Activated T-helper 2 cell treated with anti-CD3 and anti-CD28 coated beads, Interferon-gamma antibody, Interleukin-2, Interleukin-4, amounts not matched to agents 10 μg/mL and 5 μg/mL and 100 μg/mL, durations not matched to agents 14 hours and 24 hours and 36 hours (primary cell): ENCODE data around the gene FIGNL2. TPM values are rescaled to one million over a fixed set of nuclear protein-coding genes. Genes with fewer than 3 reads are reported as not detected.
"Not testable (repeated sequence)": the region's sequence is repeated elsewhere in the genome, so short reads cannot be mapped to it uniquely, and the experiment has no call there.

Experiments used
- DNase-seq: peaks from one replicate; pipeline ENCODE4 v3.0.0; 2021; ENCODE audit warnings: low spot score
- H3K27ac Mint-ChIP-seq: one replicate; pipeline ENCODE4 v1.8.0; 2021; ENCODE audit warnings: mixed read lengths
- H3K27me3 Mint-ChIP-seq: one replicate; pipeline ENCODE4 v1.8.0; 2021; ENCODE audit warnings: low read depth, mixed read lengths
- H3K36me3 Mint-ChIP-seq: one replicate; pipeline ENCODE4 v1.8.0; 2021; ENCODE audit warnings: low read depth, mixed read lengths
- H3K4me1 Mint-ChIP-seq: one replicate; pipeline ENCODE4 v1.8.0; 2021; ENCODE audit warnings: low read depth, mixed read lengths
- H3K4me3 Mint-ChIP-seq: one replicate; pipeline ENCODE4 v1.8.0; 2021; ENCODE audit warnings: low read depth, mild to moderate bottlenecking, moderate library complexity, mixed read lengths
- H3K9me3 Mint-ChIP-seq: one replicate; pipeline ENCODE4 v1.8.0; 2021; ENCODE audit warnings: mixed read lengths
- intact Hi-C: fragments of 100-400 bp; cut with micrococcal nuclease; formaldehyde crosslinking; loops from one replicate; pipeline ENCODE4 v1.15.1; 2023
- total RNA-seq: library from RNA; stranded (reverse); gene quantifications from 2 replicates; pipeline ENCODE4 v1.2.3, GENCODE V29; 2022

The FIGNL2 gene
- total RNA-seq, 1 donor from 2014 or later: 0.30 TPM

DNA sequence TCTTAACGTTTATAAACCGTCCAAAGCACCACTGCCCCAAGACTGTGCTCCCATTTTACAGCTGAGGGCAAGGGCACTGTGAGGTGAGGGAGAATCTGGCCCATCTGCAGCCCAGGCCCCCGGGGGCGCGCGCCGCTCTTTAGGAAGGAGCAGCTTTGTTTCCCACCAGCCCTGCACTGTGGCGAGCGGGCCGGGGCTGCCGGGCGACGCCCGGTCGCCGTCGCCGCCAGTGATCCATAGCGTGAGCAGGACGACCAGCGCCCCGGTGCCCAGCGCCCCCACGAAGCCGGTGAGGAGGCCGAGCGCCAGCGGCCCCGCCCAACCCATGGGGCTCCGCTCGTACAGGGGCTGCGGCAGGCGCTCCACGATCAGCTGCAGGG lies 34.6 kb downstream of the FIGNL2 start:
- intact Hi-C loops: no loop called here
- peaks cover 38% of the 10 kb centered on the region for H3K27me3 Mint-ChIP-seq

DNA sequence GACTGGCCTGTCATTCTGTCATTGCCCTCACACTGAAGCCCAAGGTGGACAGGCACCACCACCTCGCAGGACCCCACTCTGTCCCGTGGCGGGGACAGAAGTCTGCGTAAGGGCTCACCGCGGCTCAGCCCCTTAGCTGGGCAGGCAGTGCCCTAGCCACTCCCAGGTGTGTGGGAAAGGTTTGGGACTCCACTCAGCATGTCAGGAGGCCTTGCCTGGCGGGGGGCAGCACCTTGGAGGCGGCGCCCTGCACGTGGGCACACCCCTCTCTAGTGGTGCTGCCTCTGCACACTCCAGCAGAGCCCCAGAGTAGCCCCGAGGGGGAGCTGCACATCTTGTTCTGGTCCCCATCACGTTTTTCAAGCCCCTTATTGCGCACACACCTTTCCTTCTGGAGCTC lies 35.6 kb downstream of the FIGNL2 start:
- DNase-seq: no peak
- Mint-ChIP-seq H3K27ac (no peak overlapping the region), H3K4me1 (no peaks in the 10 kb centered on the region), H3K9me3 (no peaks in the 10 kb centered on the region), H3K27me3 (peaks cover 35% of the 10 kb centered on the region), H3K36me3 (no peaks in the 10 kb centered on the region), H3K4me3 (no peak overlapping the region)
- intact Hi-C loops: no loop called here

More for the DNA sequence above, 34.6 kb downstream of the FIGNL2 start:
- no peaks in the 10 kb centered on the region for H3K9me3 Mint-ChIP-seq
- no peak overlapping the region for H3K27ac Mint-ChIP-seq
- DNase-seq: no peak
- no peak overlapping the region for H3K4me3 Mint-ChIP-seq
- H3K36me3 Mint-ChIP-seq: no peaks in the 10 kb centered on the region
- H3K4me1 Mint-ChIP-seq: no peaks in the 10 kb centered on the region

DNA sequence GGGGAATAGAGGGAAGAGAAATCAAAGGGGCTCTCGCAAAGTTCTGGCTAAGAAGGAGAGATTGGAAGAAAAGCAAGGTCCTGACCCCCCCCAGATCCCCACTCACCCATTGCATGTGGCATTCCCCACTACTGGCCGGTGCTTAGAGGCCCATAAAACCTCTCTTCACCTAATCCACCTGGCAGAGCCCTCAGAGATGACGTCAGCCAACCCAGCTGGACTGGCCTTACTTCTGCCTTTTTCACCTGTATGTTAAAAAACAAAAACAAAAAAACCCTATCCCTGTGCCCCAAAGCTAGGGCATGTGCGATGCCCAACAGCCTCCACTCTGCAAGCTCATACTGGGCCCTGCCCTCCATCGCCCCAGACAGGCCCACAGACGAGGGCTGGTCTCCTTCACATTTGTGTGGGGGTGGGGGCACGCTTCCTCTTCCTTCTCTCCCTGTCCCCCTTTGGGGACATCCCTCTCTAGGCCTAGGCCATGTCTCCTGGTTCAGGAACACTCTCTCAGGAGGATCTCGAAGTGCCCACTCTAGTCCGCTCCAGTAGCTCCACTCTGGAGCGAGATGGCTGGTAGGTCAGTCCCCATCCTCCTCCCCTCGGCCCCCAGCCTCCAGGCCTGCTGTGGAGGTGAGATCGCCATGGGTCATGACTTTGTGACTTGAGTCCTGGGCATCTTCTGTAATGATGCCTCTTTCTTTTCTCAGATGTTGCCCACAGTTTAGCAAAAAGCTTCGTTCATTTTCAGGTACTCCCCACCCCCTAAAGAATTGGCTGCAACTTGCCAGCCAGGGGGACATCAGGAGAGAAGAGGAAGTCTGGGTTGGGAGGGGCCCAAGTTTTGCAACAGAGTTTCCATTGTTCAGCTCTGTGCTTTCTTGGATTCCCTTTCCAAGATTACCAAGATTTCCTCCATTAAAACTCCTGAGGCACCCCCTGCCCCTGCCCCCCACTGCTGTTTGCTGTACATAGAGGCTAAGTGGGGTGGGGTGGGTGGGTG lies 37.0 kb downstream of the FIGNL2 start:
- Mint-ChIP-seq H3K27ac (no peak overlapping the region), H3K4me1 (no peaks in the 10 kb centered on the region), H3K9me3 (no peaks in the 10 kb centered on the region), H3K4me3 (no peak overlapping the region), H3K27me3 (peaks cover 25% of the 10 kb centered on the region), H3K36me3 (no peaks in the 10 kb centered on the region)
- no peak for DNase-seq
- intact Hi-C loops: no loop called here

DNA sequence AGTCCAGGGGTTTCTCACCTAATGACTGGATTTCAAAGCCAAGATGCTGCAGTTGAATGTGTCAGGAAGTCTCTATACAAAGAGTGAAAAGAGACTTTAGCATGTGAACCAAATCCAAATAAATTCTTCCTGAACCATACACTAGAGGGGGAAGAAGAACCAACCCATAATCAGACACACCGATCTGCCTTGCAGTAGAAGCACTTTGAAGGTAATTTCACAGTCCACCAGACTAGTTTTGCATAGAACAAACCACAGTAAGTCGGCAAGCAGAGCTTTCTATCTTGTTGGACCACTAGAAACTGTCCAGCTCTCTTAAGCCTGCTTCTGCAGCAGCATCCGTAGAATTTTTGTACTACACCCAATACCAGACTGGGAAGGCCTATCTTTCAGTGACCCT lies 39.3 kb downstream of the FIGNL2 start:
- Mint-ChIP-seq H3K36me3 (no peaks in the 10 kb centered on the region), H3K4me1 (no peaks in the 10 kb centered on the region), H3K9me3 (no peaks in the 10 kb centered on the region), H3K27ac (no peak overlapping the region), H3K4me3 (no peak overlapping the region), H3K27me3 (peaks cover 14% of the 10 kb centered on the region)
- intact Hi-C loops: no loop called here
- DNase-seq: no peak

DNA sequence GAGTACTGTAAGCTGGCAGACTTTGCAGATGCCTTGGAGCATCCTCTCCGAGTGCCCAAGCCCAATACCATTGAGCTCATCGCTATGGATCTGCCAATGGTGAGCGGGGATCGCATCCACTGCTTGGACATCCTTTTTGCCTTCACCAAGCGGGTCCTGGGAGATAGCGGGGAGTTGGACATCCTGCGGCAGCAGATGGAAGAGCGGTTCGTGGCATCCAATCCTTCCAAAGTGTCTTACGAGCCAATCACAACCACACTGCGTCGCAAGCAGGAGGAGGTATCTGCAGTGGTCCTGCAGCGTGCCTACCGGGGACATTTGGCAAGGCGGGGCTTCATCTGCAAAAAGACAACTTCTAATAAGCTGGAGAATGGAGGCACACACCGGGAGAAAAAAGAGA lies 41.6 kb downstream of the FIGNL2 start:
- no peak for DNase-seq
- no peak overlapping the region for H3K27ac Mint-ChIP-seq
- H3K4me3 Mint-ChIP-seq: no peak overlapping the region
- no peaks in the 10 kb centered on the region for H3K4me1 Mint-ChIP-seq
- no peaks in the 10 kb centered on the region for H3K36me3 Mint-ChIP-seq
- intact Hi-C loops: no loop called here
- no peaks in the 10 kb centered on the region for H3K9me3 Mint-ChIP-seq
- H3K27me3 Mint-ChIP-seq: peaks cover 14% of the 10 kb centered on the region

DNA sequence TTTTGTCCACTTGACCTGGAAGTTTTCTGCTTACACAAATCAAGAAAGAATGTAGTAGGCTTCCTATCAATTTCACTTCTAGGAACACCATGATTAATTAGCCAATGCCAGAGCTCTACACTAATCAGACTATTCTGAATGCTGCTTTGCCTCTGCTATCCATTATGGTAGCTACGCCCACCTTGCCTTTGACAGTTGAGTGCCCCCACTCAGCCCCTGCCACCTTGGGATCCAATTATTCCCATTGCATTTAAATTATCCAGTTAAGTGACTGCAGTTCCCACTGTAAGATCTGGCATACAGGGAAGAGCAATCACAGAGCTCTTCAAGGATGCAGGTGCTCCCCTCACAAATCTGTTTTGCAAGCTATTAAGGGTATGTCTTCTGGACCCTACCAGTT lies 47.5 kb downstream of the FIGNL2 start:
- no peak for DNase-seq
- intact Hi-C loops: no loop called here
- H3K4me1 Mint-ChIP-seq: no peaks in the 10 kb centered on the region
- H3K4me3 Mint-ChIP-seq: no peak overlapping the region
- H3K27me3 Mint-ChIP-seq: no peaks in the 10 kb centered on the region
- no peaks in the 10 kb centered on the region for H3K36me3 Mint-ChIP-seq
- H3K9me3 Mint-ChIP-seq: no peaks in the 10 kb centered on the region
- H3K27ac Mint-ChIP-seq: no peak overlapping the region

DNA sequence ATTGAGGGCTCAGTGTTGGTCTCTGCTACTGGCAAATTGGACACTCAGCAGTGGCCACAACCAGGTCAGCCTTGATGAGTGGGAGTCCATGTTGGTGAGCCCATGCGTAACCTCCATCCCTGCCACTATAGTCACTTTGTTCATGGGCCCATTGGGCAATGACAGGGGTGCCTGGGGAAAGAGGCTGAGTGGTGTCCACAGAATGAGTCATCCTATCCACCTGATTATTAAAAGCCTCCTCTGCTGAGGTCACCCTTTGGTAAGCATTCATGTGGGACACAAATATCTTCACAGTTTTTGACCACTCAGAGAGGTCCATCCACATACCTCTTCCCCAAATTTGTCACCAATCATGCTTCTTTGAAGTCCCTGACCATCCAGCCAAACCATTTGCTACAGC lies 50.0 kb downstream of the FIGNL2 start:
- H3K27ac Mint-ChIP-seq: no peak overlapping the region
- no peaks in the 10 kb centered on the region for H3K4me1 Mint-ChIP-seq
- no peak overlapping the region for H3K4me3 Mint-ChIP-seq
- no peaks in the 10 kb centered on the region for H3K36me3 Mint-ChIP-seq
- no peaks in the 10 kb centered on the region for H3K9me3 Mint-ChIP-seq
- intact Hi-C loops: no loop called here
- no peaks in the 10 kb centered on the region for H3K27me3 Mint-ChIP-seq
- DNase-seq: no peak

DNA sequence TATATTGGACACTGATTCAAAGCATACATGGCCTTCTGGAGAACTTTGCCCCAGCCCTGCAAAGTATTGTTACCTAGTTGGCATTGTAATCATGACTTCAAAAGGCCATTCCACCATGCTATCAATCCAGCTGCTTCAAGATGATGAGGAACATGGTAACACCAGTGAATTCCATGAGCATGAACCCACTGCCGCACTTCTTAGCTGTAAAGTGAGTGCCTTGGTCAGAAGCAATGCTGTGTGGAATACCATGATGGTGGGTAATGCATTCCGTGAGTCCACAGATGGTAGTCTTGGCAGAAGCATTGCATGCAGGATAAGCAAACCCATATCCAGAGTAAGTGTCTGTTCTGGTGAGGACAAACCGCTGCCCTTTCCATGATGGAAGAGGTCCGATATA lies 50.5 kb downstream of the FIGNL2 start:
- H3K27ac Mint-ChIP-seq, H3K36me3 Mint-ChIP-seq, H3K4me3 Mint-ChIP-seq, H3K27me3 Mint-ChIP-seq, H3K9me3 Mint-ChIP-seq, H3K4me1 Mint-ChIP-seq, DNase-seq, intact Hi-C loops: not testable (repeated sequence)

DNA sequence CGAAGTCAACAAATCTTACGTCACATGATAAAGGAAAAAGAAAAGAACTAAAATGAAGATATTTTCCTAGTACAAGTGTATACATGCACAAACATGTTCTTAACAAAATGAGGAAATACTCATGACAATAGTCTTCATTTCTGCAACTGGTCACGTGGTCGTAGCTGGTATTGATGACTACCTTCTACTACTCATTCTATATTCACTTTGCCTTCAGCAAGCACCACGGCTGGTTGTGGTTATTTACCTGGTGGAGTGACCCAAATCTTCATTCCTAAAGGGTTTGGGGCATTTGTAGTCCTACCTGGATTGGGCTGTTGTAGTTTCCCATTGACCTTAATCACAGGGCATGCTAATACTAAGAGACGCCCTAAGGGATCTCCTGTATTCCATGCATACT lies 51.2 kb downstream of the FIGNL2 start:
- Mint-ChIP-seq H3K9me3 (no peaks in the 10 kb centered on the region), H3K27me3 (no peaks in the 10 kb centered on the region), H3K27ac (no peak overlapping the region), H3K36me3 (no peaks in the 10 kb centered on the region), H3K4me1 (no peaks in the 10 kb centered on the region), H3K4me3 (no peak overlapping the region)
- no peak for DNase-seq
- intact Hi-C loops: no loop called here

DNA sequence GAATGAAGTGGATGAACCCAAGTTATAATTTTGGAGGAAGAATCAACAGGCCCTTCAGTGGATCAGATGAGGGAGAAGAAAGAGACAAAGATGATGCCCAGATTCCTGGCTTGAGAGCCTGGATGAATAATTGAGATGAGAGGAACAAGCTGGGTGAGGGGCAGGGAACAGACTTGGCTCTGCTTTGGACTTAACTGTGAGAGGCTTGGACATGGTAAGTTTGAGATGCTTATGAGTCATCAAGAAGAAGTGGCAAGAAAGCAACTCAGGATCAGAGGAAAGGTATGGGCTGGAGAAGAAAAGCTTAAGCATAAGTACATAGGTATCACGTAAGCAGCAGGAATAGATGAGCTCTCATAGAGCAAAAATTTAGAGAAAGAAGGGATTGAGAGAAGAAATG lies 55.3 kb downstream of the FIGNL2 start:
- Mint-ChIP-seq H3K4me1 (no peaks in the 10 kb centered on the region), H3K36me3 (no peaks in the 10 kb centered on the region), H3K9me3 (no peaks in the 10 kb centered on the region), H3K4me3 (no peak overlapping the region), H3K27ac (no peak overlapping the region), H3K27me3 (no peaks in the 10 kb centered on the region)
- intact Hi-C loops: no loop called here
- DNase-seq: no peak

DNA sequence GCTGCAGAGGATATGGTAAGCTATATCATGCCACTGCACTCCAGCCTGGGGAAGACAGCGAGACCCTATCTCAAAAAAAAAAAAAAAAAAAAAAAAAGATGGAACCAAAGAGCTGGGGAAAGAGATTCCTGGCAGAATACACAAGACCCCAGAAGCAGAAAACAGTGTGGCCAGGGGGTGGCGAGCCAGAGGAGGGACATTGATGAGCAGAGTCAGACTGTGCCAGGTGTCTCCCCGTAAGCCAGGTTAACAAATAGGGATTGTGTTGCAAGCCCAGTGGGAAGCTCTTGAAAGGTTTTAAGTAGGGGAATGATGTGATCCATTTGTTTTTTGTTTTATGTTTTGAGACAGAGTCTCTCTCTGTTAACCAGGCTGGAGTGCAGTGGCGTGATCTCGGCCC lies 56.1 kb downstream of the FIGNL2 start:
- Mint-ChIP-seq H3K4me3 (no peak overlapping the region), H3K4me1 (no peaks in the 10 kb centered on the region), H3K36me3 (no peaks in the 10 kb centered on the region), H3K27me3 (no peaks in the 10 kb centered on the region), H3K9me3 (no peaks in the 10 kb centered on the region), H3K27ac (no peak overlapping the region)
- intact Hi-C loops: no loop called here
- DNase-seq: no peak

DNA sequence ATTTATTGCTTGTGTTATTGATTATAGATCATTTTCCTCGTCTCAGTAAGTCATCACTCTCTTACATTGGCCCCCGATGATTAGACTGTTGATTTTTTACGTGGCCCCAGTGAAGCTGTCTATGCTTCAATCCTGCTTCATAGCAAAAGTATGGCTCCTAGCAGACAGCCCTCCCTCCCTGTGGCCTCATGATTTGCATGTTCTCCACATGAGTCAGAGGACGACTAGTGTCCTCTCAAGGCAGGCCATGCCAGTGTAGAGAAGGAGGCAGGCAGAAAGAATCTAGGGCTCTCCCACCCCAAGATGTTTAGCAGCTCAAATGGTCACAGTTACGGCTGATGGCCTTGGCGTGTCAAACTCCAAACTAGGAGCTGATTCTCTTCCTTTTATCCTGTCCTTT lies 59.6 kb downstream of the FIGNL2 start:
- intact Hi-C loops: no loop called here
- H3K4me3 Mint-ChIP-seq: no peak overlapping the region
- no peak for DNase-seq
- H3K9me3 Mint-ChIP-seq: no peaks in the 10 kb centered on the region
- peaks cover 2% of the 10 kb centered on the region for H3K4me1 Mint-ChIP-seq
- H3K36me3 Mint-ChIP-seq: no peaks in the 10 kb centered on the region
- H3K27me3 Mint-ChIP-seq: peaks cover 10% of the 10 kb centered on the region
- H3K27ac Mint-ChIP-seq: no peak overlapping the region

DNA sequence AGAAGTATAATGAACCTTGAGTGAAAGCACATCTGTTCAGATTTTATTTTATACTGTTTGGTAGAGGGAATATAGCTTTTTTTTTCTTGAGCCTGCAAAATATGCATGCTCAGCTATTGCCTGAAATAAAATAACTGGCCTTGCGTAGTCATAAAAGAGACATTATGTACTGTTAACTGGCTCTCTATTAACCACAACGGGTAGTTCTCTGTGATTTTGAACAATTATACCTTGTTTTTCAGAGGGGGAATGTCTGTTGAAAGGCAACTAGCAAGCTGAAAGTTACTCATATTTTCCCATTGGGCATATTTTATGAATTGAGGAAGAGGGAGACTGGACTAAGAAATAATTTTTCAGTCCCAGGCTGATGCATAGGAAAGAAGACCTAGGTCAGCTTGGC lies 62.6 kb downstream of the FIGNL2 start:
- Mint-ChIP-seq H3K4me3 (no peak overlapping the region), H3K4me1 (peaks cover 2% of the 10 kb centered on the region), H3K36me3 (no peaks in the 10 kb centered on the region), H3K9me3 (no peaks in the 10 kb centered on the region), H3K27ac (no peak overlapping the region), H3K27me3 (peaks cover 14% of the 10 kb centered on the region)
- intact Hi-C loops: no loop called here
- no peak for DNase-seq
